K562 (cell line): Measurements from ENCODE around the gene TAS1R3. TPM values are rescaled to one million over a fixed set of nuclear protein-coding genes. Genes with fewer than 3 reads are reported as not detected.

Experiments used
- ATF7 ChIP-seq: fragments of 450-650 bp; IDR thresholded peaks from 2 replicates; pipeline ENCODE4 v1.7.1; 2014; ENCODE audit warnings: mild to moderate bottlenecking, moderate library complexity
- CBFA2T2 ChIP-seq: fragments of 450-650 bp; conservative IDR thresholded peaks from 2 replicates; pipeline ENCODE4 v1.6.1; 2017; ENCODE audit warnings: mild to moderate bottlenecking
- CBFB ChIP-seq: sonication (generic); formaldehyde crosslinking; IDR thresholded peaks from 2 replicates; pipeline ENCODE4 v1.4.0; 2020; ENCODE audit warnings: mild to moderate bottlenecking, missing genetic modification reagents
- MAX ChIP-seq: sonication (generic); formaldehyde crosslinking; IDR thresholded peaks from 2 replicates; pipeline ENCODE4 v1.9.0; 2022; ENCODE audit warnings: mild to moderate bottlenecking, missing genetic modification reagents
- NCOR1 ChIP-seq: fragments of 450-650 bp; IDR thresholded peaks from 2 replicates; pipeline ENCODE4 v1.6.1; 2016; ENCODE audit warnings: mild to moderate bottlenecking, moderate library complexity
- PTBP1 ChIP-seq: fragments of 200-400 bp; formaldehyde crosslinking; IDR thresholded peaks from 2 replicates; pipeline ENCODE4 v1.6.1; 2017; ENCODE audit warnings: low read depth, low read length
- REST ChIP-seq, 2 experiments: fragments of 450-650 bp; formaldehyde crosslinking in 1 of 2; IDR thresholded peaks; 2 replicates each; pipeline versions ENCODE4 v1.4.0 to v1.6.1; 2014 to 2020; ENCODE audit warnings: mild to moderate bottlenecking in 2 of 2, borderline replicate concordance in 1 of 2, low read depth in 1 of 2
- VEZF1 ChIP-seq: fragments of 200-800 bp; sonication (Bioruptor generic); IDR thresholded peaks from 2 replicates; pipeline ENCODE4 v1.6.1; 2017; ENCODE audit warnings: missing genetic modification characterization, missing compliant biosample characterization
- polyA plus RNA-seq, 8 experiments: library from polyadenylated mRNA; depleted of rRNA in 4 of 8; stranded (reverse) in 5 of 8; unstranded in 3 of 8; fragments of >200 nt; fragmentation: Nextera tagmentation in 2 of 8; fragmentation: Illumina TruSeq in 1 of 8; extraction: Ambion mirVana in 2 of 8; extraction: Trizol in 1 of 8; gene quantifications; 2 replicates each; pipeline versions ENCODE4 v1.2.1 to v1.2.3, GENCODE V29; 2011 to 2014; ENCODE audit warnings: inconsistent platforms in 1 of 8, missing spikeins in 1 of 8
- total RNA-seq, 7 experiments: library from RNA; depleted of rRNA in 6 of 7; stranded (reverse); fragments of >200 nt in 6 of 7; fragmentation: Illumina TruSeq in 2 of 7; extraction: Trizol in 2 of 7; gene quantifications; 2 replicates each; pipeline versions ENCODE4 v1.2.1 to v1.2.3, GENCODE V29; 2011 to 2021; ENCODE audit warnings: low replicate concordance in 1 of 7
- TF ChIP-seq, protein P1 (sequence below): fragments of 450-650 bp; IDR thresholded peaks from 2 replicates; pipeline ENCODE4 v1.6.1; 2016; ENCODE audit warnings: antibody characterized with exemption
- TF ChIP-seq, protein P2 (sequence below): fragments of 450-650 bp; IDR thresholded peaks from 2 replicates; pipeline ENCODE4 v1.6.1; 2017; ENCODE audit warnings: antibody characterized with exemption, mild to moderate bottlenecking

TAS1R3 gene
- total and polyA plus RNA-seq, 9 of the 15 experiments (the other 6 are each of a cell fraction or from before 2014, with no cell fraction given), result 0.07 to 0.13 TPM; not detected in 7

DNA sequence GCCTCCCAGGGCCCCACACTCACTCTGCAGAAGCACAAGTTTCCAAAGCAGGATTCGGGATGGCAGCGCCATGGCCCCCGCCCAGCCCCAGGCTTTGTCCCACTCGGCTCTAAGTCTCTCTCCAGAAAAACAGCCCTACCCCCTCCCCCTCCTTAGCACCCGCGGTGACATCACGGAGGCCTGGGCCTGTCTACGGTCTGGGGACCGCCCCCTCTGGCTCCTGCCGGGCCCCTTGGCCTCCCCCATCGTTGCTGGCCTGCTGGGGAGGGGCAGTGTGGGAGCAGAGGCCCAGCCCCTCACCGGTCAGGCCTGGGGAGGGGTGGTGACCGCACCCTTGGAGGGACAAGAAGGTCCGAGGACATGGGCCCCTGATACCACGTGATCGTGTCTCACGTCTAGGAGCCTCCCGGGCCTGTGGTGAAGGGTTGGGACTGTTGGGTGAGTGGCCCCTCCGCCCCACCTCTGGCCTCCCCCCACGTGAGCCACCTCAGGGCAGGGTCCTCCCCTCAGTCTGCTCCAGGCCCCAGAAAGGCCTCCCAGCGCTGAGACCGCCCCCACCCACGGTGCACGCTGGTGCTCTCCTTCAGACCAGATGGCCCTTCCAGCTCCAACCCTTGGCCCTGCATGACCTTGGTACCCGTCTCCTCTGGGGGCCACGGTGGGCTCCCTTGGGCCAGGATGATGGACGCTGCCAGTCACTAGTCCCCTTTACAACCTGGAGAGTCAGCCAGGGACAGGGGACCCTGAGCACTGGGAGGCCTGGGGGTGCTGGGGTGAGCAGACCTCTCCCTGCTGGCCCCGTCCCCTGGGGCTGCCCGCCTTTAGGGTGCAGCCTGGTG is 27.6 kb downstream of the TAS1R3 start, which contains the start of gene MXRA8 (continued):
- TF ChIP-seq, protein P1, sequence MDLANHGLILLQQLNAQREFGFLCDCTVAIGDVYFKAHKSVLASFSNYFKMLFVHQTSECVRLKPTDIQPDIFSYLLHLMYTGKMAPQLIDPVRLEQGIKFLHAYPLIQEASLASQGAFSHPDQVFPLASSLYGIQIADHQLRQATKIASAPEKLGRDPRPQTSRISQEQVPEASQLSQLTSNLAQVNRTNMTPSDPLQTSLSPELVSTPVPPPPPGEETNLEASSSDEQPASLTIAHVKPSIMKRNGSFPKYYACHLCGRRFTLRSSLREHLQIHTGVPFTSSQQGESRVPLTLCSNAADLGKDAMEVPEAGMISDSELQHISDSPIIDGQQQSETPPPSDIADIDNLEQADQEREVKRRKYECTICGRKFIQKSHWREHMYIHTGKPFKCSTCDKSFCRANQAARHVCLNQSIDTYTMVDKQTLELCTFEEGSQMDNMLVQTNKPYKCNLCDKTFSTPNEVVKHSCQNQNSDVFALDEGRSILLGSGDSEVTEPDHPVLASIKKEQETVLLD, result no peak
- TF ChIP-seq, protein P2, sequence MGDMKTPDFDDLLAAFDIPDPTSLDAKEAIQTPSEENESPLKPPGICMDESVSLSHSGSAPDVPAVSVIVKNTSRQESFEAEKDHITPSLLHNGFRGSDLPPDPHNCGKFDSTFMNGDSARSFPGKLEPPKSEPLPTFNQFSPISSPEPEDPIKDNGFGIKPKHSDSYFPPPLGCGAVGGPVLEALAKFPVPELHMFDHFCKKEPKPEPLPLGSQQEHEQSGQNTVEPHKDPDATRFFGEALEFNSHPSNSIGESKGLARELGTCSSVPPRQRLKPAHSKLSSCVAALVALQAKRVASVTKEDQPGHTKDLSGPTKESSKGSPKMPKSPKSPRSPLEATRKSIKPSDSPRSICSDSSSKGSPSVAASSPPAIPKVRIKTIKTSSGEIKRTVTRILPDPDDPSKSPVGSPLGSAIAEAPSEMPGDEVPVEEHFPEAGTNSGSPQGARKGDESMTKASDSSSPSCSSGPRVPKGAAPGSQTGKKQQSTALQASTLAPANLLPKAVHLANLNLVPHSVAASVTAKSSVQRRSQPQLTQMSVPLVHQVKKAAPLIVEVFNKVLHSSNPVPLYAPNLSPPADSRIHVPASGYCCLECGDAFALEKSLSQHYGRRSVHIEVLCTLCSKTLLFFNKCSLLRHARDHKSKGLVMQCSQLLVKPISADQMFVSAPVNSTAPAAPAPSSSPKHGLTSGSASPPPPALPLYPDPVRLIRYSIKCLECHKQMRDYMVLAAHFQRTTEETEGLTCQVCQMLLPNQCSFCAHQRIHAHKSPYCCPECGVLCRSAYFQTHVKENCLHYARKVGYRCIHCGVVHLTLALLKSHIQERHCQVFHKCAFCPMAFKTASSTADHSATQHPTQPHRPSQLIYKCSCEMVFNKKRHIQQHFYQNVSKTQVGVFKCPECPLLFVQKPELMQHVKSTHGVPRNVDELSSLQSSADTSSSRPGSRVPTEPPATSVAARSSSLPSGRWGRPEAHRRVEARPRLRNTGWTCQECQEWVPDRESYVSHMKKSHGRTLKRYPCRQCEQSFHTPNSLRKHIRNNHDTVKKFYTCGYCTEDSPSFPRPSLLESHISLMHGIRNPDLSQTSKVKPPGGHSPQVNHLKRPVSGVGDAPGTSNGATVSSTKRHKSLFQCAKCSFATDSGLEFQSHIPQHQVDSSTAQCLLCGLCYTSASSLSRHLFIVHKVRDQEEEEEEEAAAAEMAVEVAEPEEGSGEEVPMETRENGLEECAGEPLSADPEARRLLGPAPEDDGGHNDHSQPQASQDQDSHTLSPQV, result peak; percentile 78
- TF ChIP-seq NCOR1 (no peak), ATF7 (peak; percentile 84), PTBP1 (0 out of 2 replicates have a peak, but pooled peaks have one; percentile 10), CBFA2T2 (peak; percentile 74), CBFB (CRISPR knock-in tag) (peak; percentile 91), REST (IDR thresholded peaks at IDR 0.05; ENCODE audit: borderline replicate concordance) (peak; percentile 62; the same call in 1 of the 2 replicates), REST (CRISPR knock-in tag; IDR thresholded peaks at IDR 0.05; ENCODE audit: low read depth) (no peak), MAX (CRISPR knock-in tag) (peak; percentile 46; the same call in 1 of the 2 replicates), VEZF1 (CRISPR knock-in tag) (peak; percentile 90)
